ENCODE results near the gene FERMT3.
"Not testable (repeated sequence)": the region's sequence is repeated elsewhere in the genome, so short reads cannot be mapped to it uniquely, and the experiment has no call there.

Gene FERMT3

GRCh38 chr11:64206457-64207255 is at the start of gene FERMT3:
Gene FERMT3 (plus strand): TSS chr11:64206721. CDS start chr11:64207365, 644 bp downstream.
- DNase-seq, result peak; percentile 61 to 79 (median 68)

DNA sequence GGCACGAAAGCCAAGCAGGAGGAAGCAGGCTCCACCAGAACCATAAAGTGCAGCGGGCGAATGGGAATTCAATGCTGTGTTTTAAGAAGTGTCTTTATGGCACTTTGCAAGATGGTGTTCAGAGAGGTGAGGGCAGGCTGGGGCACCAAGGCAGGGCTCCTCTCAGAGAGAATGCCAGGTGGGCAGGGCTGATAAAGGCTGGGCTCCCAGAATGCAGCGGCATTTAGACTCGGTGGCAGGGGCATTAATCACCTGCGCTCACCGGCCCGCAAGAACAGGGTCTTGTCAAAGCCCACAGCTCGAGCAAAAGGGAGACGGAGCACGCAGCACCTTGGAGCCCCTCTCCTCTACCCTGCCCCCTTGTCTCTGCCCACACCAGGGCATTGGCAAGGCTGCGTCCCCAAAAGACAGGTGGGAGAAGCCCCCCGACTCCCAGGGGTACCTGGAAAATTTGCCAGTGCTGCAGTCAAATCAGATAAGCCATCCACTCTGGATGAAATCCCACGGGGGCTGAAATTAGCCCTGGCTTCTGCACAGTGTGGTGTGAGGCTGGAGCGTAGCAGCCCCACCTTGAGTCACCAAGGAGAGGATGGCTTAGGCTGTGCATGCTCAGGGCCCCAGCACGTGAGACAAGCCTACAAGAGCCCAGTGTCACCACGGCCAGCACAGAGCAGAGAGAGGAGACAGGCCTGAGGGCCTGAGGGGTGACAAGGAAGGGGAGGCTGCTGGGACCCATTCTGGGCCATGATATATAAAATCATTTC is 48.7 kb upstream of the FERMT3 start:
- DNase-seq, result no peak

GRCh38 chr11:64161037-64161436 is 45.5 kb upstream of the FERMT3 start:
- no peak for DNase-seq

- not testable (repeated sequence) for DNase-seq
Measured at GRCh38 chr11:64162769-64163168, 43.8 kb upstream of the FERMT3 start.

- DNase-seq, result no peak
Measured at GRCh38 chr11:64163951-64164350, 42.6 kb upstream of the FERMT3 start.

- DNase-seq, result no peak
Measured at GRCh38 chr11:64164392-64165312, 41.9 kb upstream of the FERMT3 start.

GRCh38 chr11:64165481-64165841 is 41.1 kb upstream of the FERMT3 start:
- DNase-seq, result no peak

DNA sequence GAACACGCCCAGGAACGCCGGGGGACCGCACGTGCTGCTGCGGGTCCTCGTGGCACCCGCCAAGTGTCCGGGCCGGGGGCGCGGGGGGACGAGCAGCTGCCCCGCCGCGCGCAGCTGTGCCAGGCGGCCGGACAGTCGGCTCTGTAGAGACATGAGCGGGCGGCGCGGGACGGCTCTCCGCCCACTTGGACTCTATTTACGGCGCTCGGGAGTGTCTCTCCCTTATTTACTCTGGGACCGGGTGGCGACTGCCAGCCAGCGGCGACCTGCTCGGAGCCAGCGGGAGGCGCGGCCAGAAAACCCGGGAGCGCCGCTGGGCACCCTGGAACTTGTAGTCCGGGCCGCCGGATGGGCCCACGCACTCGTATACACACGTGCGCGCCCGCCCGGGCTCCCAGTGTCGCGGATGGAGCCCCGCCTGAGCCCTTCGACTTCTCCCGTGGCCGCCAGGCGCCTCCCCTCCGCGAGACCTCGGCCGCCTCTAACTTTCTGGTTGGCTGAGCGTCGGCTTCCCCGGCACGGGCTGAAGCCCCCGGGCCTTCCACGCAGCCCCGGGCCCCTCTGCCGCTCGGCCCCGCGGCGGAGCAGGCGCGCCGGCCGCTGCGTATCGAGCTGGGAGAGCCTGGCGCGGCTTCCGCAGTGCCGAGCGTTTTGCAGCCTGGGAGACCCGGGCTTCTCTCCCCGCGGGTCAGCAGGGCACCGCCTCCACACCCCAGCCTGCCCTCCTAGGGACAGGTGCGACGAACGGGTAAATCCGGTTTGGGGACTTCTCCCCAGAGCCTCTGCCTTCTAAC is 40.5 kb upstream of the FERMT3 start, which contains the start of gene MACROD1:
MACROD1 (minus strand) TSS at position 272 of the 794 bp plus-strand sequence; CDS start at position 153, 119 bp downstream.
- peak; percentile 85 to 95 (median 92) for DNase-seq

GRCh38 chr11:64170419-64170818 is 36.1 kb upstream of the FERMT3 start:
- DNase-seq, result no peak

GRCh38 chr11:64173616-64174355 is 32.7 kb upstream of the FERMT3 start:
- DNase-seq, result no peak

- no peak for DNase-seq
Measured at GRCh38 chr11:64176751-64177150, 29.8 kb upstream of the FERMT3 start.

- DNase-seq, result no peak
Measured at GRCh38 chr11:64178203-64178602, 28.3 kb upstream of the FERMT3 start.

- DNase-seq, result no peak
Measured at GRCh38 chr11:64178951-64179639, 27.4 kb upstream of the FERMT3 start.

DNA sequence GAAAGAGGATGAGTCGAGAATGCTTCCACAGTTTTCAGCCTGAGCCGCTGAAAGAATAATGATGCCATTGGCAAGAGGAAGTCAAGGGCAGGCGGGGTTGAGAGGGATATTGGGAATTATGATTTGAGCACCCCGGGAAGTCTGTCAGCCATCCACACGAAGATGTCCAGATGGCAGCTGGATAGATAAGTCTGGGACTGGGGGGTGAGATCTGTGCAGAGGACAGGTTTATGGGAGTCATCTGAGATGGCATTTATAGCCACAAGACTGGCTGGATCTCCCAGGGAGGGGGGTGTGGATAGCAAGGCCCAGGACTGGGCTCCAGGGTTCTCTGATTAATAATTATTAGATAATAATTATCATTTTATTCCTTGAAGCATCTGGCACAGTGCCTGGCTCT is 25.6 kb upstream of the FERMT3 start:
- DNase-seq, result no peak

GRCh38 chr11:64181506-64182411 is 24.8 kb upstream of the FERMT3 start:
- DNase-seq, result peak; percentile 91 to 93 (median 93)

DNA sequence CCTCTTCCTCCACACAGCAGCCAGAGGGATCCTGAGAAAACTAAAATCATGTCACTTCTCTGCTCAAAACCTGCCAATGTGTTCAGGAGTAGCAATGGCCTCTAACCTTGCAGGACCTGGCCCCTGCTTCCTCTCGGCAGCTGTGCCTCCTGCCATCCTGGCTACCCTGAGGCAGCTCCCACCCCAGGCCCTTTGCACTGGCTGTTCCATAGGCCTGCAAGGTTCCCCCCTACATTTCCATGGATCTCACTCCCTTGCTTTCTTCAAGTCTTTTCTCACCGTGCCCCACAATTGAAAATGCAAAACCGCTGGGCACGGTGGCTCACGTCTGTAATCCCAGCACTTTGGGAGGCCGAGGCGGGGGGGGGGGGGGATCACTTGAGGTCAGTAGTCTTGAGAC is 22.6 kb upstream of the FERMT3 start:
- no peak for DNase-seq

- DNase-seq, result peak; percentile 81 to 85 (median 84)
Measured at GRCh38 chr11:64185175-64185692, 21.3 kb upstream of the FERMT3 start.

DNA sequence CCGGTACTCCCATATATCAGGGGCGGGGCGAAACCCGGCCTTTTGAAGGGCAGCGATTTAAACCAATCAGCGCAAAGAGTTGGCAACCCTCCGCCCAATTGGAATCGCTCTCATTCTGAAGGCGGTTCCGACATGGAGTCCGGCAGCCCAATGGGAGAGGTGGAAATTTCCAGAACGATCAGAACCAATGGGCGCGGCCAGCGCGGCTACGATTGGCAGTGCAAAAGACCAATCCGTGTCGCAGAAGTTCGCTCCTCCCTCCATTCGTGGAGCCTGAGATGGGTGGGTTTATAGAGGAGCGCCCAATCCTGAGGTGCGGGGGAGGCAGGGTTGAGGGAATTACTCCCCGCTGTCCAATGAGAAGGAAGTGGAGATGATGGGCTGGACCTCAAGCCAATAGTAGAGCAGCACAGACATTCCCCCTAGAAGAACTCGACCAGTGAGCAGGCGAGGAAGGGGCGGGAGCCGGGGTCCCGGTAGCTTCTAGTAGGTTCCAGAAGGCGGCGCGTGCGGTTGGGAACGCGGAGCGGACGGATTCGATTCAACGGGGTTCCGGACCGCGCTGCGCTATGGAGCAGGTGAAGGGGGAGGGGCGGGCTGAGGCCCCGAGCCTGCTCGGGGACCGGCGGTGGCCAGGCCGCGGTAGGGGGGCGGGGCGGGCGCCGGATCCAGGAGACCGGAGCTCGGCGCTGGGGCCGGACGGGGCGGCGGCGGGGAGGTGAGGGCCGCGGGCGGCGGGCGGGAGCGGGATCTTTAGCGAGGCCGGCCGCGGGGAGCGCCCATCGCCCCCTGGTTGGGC is 20.6 kb upstream of the FERMT3 start, which contains the start of gene STIP1:
STIP1 (plus strand) TSS at position 479 of the 799 bp plus-strand sequence; CDS start at position 570, 91 bp downstream.
- peak; percentile 99 to 100 (median 100) for DNase-seq
